ENCODE measurements around the gene GPC4. TPM values are rescaled to one million over a fixed set of nuclear protein-coding genes. Genes with fewer than 3 reads are reported as not detected.
A peak's percentile ranks its signal among the peaks of the same experiment; 100 is the strongest.

The GPC4 gene
- total and polyA plus RNA-seq, 2 experiments from 2014 or later, result 124 to 183 TPM

DNA sequence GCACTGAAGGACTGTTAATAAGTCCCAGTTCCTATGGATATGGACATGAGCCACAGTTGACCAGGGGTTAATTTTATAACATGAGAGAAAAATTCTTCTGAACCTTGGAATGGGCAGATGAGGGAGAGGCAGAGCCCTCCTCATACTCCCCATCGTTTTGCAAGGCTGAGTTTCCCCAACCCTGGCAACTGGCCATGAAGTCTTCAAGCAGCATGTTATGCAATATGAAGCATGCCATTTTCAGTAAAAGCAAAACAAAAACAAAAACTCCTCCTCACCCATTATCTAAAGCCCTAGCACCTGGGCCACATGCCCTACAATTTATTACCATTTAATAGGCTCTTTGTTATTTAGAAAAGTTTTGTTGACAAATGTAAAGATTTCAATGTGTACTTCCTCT lies 64.5 kb downstream of the GPC4 start (continued):
- TF ChIP-seq, protein P1, sequence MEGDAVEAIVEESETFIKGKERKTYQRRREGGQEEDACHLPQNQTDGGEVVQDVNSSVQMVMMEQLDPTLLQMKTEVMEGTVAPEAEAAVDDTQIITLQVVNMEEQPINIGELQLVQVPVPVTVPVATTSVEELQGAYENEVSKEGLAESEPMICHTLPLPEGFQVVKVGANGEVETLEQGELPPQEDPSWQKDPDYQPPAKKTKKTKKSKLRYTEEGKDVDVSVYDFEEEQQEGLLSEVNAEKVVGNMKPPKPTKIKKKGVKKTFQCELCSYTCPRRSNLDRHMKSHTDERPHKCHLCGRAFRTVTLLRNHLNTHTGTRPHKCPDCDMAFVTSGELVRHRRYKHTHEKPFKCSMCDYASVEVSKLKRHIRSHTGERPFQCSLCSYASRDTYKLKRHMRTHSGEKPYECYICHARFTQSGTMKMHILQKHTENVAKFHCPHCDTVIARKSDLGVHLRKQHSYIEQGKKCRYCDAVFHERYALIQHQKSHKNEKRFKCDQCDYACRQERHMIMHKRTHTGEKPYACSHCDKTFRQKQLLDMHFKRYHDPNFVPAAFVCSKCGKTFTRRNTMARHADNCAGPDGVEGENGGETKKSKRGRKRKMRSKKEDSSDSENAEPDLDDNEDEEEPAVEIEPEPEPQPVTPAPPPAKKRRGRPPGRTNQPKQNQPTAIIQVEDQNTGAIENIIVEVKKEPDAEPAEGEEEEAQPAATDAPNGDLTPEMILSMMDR (conservative IDR thresholded peaks at IDR 0.05; ENCODE audit: low read depth in 2 of 2), result no peak
- no peak for TF ChIP-seq REST (IDR thresholded peaks at IDR 0.05; ENCODE audit: unreplicated experiment)

DNA sequence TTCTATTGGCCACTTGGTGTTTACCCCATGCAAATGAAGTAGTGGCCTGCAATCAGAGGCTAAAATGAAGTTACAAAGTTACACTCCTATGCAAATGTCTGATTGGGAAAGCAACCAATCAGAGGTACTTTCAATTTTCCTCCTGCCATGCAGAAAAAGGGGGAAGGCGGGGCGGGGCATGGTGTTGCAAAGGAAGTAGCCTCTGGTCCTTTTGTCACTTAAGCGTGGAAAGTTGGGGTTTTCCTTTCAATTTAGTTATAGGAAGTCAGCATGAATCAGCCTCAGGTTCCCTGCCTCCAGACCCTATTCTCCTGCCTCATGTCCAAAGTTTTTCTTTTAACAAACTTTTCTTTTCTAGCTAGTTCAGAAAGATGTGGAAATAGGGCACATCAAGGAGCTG lies 69.3 kb downstream of the GPC4 start:
- Histone ChIP-seq H2AFZ (no peak overlapping the region), H3K27ac (ENCODE audit: low read depth) (peak overlapping the region; percentile 80), H3K79me2 (replicated peaks; ENCODE audit: insufficient read depth) (peaks cover 100% of the 10 kb centered on the region), H3K4me1 (ENCODE audit: insufficient read depth) (peaks cover 68% of the 10 kb centered on the region), H3K4me3 (no peak overlapping the region), H3K27me3 (ENCODE audit: insufficient read depth) (no peaks in the 10 kb centered on the region), H3K36me3 (ENCODE audit: insufficient read depth) (no peaks in the 10 kb centered on the region), H3F3A (replicated peaks; ENCODE audit: low read depth) (0 out of 2 replicates have a peak, but pooled peaks cover 3% of the 10 kb centered on the region), H3K9me2 (ENCODE audit: insufficient read depth) (no peaks in the 10 kb centered on the region), H4K20me1 (replicated peaks; ENCODE audit: insufficient read depth) (peaks cover 36% of the 10 kb centered on the region), H3K4me2 (peak overlapping the region; percentile 57)
- H3K27ac Mint-ChIP-seq, result no peak overlapping the region
- no peaks in the 10 kb centered on the region for H3K9me3 Mint-ChIP-seq
- H3K27me3 Mint-ChIP-seq (ENCODE audit: insufficient read depth, low read depth, poor library complexity), result no peaks in the 10 kb centered on the region
- ATAC-seq (no peak), DNase-seq (ENCODE audit: low spot score) (no peak)
- H3K36me3 Mint-ChIP-seq (ENCODE audit: low read depth), result peaks cover 8% of the 10 kb centered on the region; the same call in 2 of the 3 replicates
- peaks cover 66% of the 10 kb centered on the region for H3K4me1 Mint-ChIP-seq
- H3K4me3 Mint-ChIP-seq, result no peak overlapping the region
- TF ChIP-seq, protein P2, sequence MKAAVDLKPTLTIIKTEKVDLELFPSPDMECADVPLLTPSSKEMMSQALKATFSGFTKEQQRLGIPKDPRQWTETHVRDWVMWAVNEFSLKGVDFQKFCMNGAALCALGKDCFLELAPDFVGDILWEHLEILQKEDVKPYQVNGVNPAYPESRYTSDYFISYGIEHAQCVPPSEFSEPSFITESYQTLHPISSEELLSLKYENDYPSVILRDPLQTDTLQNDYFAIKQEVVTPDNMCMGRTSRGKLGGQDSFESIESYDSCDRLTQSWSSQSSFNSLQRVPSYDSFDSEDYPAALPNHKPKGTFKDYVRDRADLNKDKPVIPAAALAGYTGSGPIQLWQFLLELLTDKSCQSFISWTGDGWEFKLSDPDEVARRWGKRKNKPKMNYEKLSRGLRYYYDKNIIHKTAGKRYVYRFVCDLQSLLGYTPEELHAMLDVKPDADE (IDR thresholded peaks at IDR 0.05), result no peak
- TF ChIP-seq POLR2AphosphoS5 (IDR thresholded peaks at IDR 0.05; ENCODE audit: low read depth), result no peak
- no peak for TF ChIP-seq ZNF114 (CRISPR knock-in tag; IDR thresholded peaks at IDR 0.05)
- TF ChIP-seq EZH2phosphoT487 (IDR thresholded peaks at IDR 0.05; ENCODE audit: unreplicated experiment), result no peak
- no peak for TF ChIP-seq JUNB (IDR thresholded peaks at IDR 0.05; ENCODE audit: unreplicated experiment)
- no peak for TF ChIP-seq REST (IDR thresholded peaks at IDR 0.05; ENCODE audit: unreplicated experiment)
- TF ChIP-seq ZNF331 (CRISPR knock-in tag; IDR thresholded peaks at IDR 0.05; ENCODE audit: low read depth), result no peak
- TF ChIP-seq EZH2 (IDR thresholded peaks at IDR 0.05; ENCODE audit: low read depth, unreplicated experiment), result no peak
- TF ChIP-seq STAT1 (IDR thresholded peaks at IDR 0.05; ENCODE audit: unreplicated experiment), result no peak
- TF ChIP-seq, protein P1 (conservative IDR thresholded peaks at IDR 0.05; ENCODE audit: low read depth in 2 of 2), result no peak
- TF ChIP-seq CREB1 (CRISPR knock-in tag; IDR thresholded peaks at IDR 0.05; ENCODE audit: low read depth), result no peak

All from GM23338 (cell line).